NCI-H2196 treated with DMSO at 0.1 percent for 48 hours (cell line): Measurements from ENCODE around the gene CST8.

Experiments
- DNase-seq: peaks from one replicate; lab custom pipeline; 2025; ENCODE audit not compliant: unreplicated experiment; lab: John Stamatoyannopoulos, UW

Gene CST8

DNA sequence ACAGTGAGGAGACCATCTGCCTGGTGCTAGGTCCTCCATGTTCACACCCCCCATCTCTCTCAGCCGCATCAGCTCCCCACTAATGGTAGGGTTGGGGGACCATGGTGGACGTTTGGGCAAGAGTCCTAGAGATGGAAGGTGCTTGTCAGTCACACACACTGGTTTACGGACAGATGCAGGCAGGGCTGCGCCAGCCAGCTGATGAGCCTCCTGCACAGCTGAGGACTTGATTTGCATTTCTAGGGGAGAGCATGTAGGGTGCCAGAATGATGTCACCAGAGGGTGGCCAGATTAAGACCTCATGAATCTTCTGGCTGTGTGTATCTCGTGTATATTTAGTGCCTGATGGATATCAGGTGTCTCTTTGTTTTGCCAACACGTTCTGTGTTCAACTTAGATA lies 28.6 kb downstream of the CST8 start:
- DNase-seq: no peak

DNA sequence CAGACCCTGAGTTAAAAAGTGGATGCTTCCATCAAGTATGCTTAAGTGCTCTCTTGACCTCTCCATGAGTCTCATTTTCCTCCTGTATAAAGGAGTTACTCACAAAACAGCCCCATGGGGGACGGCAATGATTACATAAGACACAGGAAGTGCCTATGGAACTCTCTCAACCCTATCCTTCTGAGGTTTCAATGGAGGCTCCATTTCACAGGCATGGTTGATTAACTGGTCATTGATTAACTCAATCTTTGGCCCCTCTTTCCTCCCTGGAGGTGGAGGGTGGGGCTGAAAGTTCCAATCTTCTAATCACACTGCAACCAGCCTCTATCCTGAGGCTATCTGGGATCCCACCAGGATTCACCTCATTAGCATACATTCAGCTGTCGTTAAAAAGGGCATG lies 29.3 kb downstream of the CST8 start:
- no peak for DNase-seq

DNA sequence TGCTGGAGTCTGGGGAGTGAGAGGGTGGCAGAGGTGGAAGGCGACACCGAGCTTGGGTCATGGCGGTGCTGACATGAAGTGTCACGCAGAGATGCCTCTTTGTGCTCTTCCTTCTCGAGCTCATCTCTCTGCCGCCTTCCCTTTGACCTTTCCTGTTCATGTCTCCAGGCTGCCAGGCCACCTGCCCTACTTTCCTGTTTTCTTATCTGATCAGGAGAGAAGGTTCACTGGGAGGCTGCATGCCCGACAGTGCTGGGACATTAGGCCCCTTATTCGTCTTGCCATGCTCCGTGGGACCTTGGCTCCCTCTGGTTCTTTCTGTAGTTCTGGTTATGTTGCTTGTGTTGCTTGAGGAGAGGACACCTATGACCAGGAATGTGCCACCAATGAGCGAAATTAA lies 33.2 kb downstream of the CST8 start:
- no peak for DNase-seq

DNA sequence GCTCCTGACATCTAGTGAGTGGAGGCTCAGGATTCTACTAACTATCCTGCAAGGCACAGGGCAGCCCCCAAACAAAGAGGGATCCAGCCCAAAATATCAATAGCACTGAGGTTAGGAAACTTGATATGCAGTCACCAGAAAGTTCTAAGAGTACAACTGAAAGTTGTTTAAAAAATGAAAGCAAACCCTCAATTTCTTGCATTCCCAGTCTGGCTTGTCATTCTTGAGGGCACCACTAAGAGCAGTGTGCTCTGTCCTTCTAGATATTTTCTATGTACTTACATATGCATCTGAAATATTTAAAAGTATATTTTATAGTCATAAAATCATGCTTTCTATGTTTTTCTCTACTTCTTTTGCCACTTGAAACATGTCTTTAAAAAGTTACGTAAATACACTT lies 35.9 kb downstream of the CST8 start:
- DNase-seq: no peak

GRCh38 chr20:23528867-23529431 lies 38.0 kb downstream of the CST8 start:
- DNase-seq: no peak

DNA sequence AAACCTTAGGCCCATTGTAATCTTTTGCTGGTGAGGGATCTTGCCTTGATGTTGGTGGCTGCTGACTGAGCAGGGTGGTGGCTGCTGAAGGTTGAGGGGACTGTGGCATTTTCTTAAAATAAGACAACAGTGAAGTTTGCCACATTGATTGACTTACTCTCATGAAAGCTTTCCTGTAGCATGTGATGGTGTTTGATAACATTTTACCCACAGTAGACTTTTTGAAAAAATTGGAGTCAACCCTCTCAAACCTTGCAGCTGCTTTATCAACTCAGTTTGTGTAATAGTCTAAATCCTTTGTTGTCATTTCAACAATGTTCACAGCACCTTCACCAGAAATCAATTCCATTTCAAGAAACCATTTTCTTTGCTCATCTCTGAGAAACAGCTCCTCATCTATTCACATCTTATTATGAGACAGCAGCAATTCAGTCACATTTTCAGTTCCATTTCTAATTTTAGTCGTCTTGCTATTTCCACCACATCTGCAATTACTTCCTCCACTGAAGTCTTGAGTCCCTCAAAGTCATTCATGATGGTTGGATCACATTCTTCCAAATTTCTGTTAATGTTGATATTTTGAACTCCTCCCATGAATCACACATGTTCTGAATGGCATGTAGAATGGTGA lies 40.1 kb downstream of the CST8 start:
- DNase-seq: no peak

- no peak for DNase-seq
Measured at GRCh38 chr20:23532533-23532932, 41.6 kb downstream of the CST8 start.

DNA sequence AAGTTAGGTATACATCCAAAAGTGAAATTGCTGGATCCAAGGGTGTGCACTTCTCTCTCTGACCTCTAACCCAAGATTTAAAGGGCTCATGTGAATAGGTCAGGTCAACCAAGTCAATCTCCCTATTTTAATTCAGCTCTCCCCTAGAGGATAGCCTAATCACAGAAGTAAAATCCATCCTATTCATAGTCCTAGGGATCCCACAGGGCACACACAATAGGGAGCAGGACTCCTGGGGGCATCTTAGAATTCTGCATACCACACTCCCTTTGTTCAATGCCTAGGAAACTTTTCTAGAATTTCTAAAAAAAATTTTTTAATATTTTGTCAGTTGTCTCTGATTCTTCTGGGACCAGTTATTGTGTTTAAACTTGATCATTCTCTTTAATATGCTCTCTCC lies 42.2 kb downstream of the CST8 start:
- DNase-seq: no peak

GRCh38 chr20:23534801-23535593 lies 44.1 kb downstream of the CST8 start:
- no peak for DNase-seq

- no peak for DNase-seq
Measured at GRCh38 chr20:23536328-23536974, 45.5 kb downstream of the CST8 start.

- no peak for DNase-seq
Measured at GRCh38 chr20:23537030-23537429, 46.1 kb downstream of the CST8 start.

DNA sequence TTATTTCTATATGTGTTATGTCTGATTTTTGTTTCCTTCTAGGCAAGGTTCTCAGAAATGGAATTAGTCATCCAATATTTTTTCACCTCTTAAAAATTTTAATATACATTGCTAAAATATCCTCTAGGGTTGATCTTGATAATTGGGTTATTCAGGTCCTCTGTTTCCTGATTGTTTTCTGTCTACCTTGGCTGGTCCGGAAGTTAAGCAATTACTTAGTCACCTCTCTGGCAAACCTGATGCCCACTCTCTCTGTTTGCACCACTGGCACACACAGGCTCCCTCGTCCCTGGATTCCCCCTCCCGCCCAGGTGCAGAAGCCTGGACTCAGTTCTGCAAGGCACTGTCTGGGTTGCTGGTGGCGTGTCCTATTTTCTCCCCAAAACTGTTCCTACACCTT lies 49.7 kb downstream of the CST8 start:
- DNase-seq: no peak

DNA sequence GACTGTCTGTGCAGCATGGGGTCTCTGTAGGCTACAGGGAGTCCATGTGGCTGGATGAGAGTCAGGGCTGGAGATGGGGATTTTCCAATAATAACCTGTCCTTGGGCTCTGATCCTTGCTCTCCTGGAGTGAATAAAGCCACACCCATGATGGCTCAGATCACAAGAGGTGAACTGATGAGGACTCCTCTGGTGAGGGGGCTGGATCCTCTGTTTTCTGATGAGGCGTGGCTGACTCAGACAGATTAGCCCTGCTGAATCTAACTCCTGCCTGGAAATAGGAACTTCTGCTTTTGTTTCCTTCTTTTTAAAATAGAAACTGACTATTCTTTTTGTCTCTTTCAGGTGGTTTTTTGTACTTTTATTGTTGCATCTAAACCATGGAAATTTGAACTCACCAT lies 50.4 kb downstream of the CST8 start:
- no peak for DNase-seq

GRCh38 chr20:23541776-23542175 lies 50.9 kb downstream of the CST8 start:
- no peak for DNase-seq

DNA sequence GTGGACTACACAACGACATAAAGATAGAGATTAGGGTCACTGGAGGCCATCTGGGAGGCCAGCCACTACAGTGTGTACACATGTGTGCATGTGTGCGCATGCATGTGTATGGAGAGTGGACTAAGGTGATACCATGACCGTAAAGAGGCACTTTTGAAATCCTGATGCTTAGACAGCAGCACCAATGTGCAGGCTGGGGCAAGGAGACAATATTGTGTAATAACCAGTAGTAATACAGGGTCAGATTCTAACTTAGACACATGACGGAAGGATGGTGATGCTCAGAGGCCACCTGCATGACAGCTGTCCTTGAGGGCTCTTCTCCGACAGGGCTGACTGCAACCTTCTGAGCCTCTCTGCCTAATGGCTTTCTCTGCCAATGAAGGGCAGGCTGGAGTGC lies 51.9 kb downstream of the CST8 start:
- DNase-seq: no peak

GRCh38 chr20:23544133-23544532 lies 53.2 kb downstream of the CST8 start:
- DNase-seq: no peak
